Brain pericyte (primary cell): Measurements from ENCODE around the gene EIF4G3.
"Not testable (repeated sequence)": the region's sequence is repeated elsewhere in the genome, so short reads cannot be mapped to it uniquely, and the experiment has no call there.

Source experiments
- DNase-seq: peaks from one replicate; pipeline ENCODE4 v3.0.0-alpha.2; 2012; ENCODE audit warnings: low read depth, low spot score

The EIF4G3 gene

GRCh38 chr1:20949871-20950590, 226.7 kb downstream of the EIF4G3 start:
- no peak for DNase-seq

- no peak for DNase-seq
Observed at GRCh38 chr1:20948101-20948500, 228.6 kb downstream of the EIF4G3 start.

- DNase-seq, result no peak
Observed at GRCh38 chr1:20947409-20947808, 229.3 kb downstream of the EIF4G3 start.

GRCh38 chr1:20936621-20937020, 240.1 kb downstream of the EIF4G3 start:
- no peak for DNase-seq

GRCh38 chr1:20936216-20936615, 240.5 kb downstream of the EIF4G3 start:
- DNase-seq, result no peak

- DNase-seq, result no peak
Observed at GRCh38 chr1:20935717-20936116, 241.0 kb downstream of the EIF4G3 start.

GRCh38 chr1:20932437-20932977, 244.2 kb downstream of the EIF4G3 start:
- DNase-seq, result no peak

- DNase-seq, result no peak
Observed at GRCh38 chr1:20931930-20932436, 244.7 kb downstream of the EIF4G3 start.

GRCh38 chr1:20930427-20930826, 246.3 kb downstream of the EIF4G3 start:
- no peak for DNase-seq

- DNase-seq, result no peak
Observed at GRCh38 chr1:20928146-20928545, 248.6 kb downstream of the EIF4G3 start.

- no peak for DNase-seq
Observed at GRCh38 chr1:20921285-20921684, 255.4 kb downstream of the EIF4G3 start.

- no peak for DNase-seq
Observed at GRCh38 chr1:20913242-20913641, 263.5 kb downstream of the EIF4G3 start.

- DNase-seq, result not testable (repeated sequence)
Observed at GRCh38 chr1:20907526-20907925, 269.2 kb downstream of the EIF4G3 start.

- no peak for DNase-seq
Observed at GRCh38 chr1:20903437-20903836, 273.3 kb downstream of the EIF4G3 start.

GRCh38 chr1:20900056-20900455, 276.6 kb downstream of the EIF4G3 start:
- DNase-seq, result no peak

GRCh38 chr1:20899154-20899972, 277.3 kb downstream of the EIF4G3 start:
- DNase-seq, result no peak

GRCh38 chr1:20896826-20897225, 279.9 kb downstream of the EIF4G3 start:
- DNase-seq, result no peak

GRCh38 chr1:20893931-20894330, 282.8 kb downstream of the EIF4G3 start:
- DNase-seq, result no peak

- DNase-seq, result no peak
Observed at GRCh38 chr1:20891091-20891490, 285.6 kb downstream of the EIF4G3 start.

GRCh38 chr1:20887246-20887645, 289.5 kb downstream of the EIF4G3 start:
- DNase-seq, result no peak

GRCh38 chr1:20885121-20885520, 291.6 kb downstream of the EIF4G3 start:
- DNase-seq, result no peak

- DNase-seq, result no peak
Observed at GRCh38 chr1:20884513-20884912, 292.2 kb downstream of the EIF4G3 start.

- no peak for DNase-seq
Observed at GRCh38 chr1:20883766-20884165, 292.9 kb downstream of the EIF4G3 start.
